ENCODE measurements around the gene ADAM15. TPM values are rescaled to one million over a fixed set of nuclear protein-coding genes. Genes with fewer than 3 reads are reported as not detected.

Gene ADAM15, protein sequence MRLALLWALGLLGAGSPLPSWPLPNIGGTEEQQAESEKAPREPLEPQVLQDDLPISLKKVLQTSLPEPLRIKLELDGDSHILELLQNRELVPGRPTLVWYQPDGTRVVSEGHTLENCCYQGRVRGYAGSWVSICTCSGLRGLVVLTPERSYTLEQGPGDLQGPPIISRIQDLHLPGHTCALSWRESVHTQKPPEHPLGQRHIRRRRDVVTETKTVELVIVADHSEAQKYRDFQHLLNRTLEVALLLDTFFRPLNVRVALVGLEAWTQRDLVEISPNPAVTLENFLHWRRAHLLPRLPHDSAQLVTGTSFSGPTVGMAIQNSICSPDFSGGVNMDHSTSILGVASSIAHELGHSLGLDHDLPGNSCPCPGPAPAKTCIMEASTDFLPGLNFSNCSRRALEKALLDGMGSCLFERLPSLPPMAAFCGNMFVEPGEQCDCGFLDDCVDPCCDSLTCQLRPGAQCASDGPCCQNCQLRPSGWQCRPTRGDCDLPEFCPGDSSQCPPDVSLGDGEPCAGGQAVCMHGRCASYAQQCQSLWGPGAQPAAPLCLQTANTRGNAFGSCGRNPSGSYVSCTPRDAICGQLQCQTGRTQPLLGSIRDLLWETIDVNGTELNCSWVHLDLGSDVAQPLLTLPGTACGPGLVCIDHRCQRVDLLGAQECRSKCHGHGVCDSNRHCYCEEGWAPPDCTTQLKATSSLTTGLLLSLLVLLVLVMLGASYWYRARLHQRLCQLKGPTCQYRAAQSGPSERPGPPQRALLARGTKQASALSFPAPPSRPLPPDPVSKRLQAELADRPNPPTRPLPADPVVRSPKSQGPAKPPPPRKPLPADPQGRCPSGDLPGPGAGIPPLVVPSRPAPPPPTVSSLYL
- total RNA-seq: 296 and 381 TPM in 2 replicates

DNA sequence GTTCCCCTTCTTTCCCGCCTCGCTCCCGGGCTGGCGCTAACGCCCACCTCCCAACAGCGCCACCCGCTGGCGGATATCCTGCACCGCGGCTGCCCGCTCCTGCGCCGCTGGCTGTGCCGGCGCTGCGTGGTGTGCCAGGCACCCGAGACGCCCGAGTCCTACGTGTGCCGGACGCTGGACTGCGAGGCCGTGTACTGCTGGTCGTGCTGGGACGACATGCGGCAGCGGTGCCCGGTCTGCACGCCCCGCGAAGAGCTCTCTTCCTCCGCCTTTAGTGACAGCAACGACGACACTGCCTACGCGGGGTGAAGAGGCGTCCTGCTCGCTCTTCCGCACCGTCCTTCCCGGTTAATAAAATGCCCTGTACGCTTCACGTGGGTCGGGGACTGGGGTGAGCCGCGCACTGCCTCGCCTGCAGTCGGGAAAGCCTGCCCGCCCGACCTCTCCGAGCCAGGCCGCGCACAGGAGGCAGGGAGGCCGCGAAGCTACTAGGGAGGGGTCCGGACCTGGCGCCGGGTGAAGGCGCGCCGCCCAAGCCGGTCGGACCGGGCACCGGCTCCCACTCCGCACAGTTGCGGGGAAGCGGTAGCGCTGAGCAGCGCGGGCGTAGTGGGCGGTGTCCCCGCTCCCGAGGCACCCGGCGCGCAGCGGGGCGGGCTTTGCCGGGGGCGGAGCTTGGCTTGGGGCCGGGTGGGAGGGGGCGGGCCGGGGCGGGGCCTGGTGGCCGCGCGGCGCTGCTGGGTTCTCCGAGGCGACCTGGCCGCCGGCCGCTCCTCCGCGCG, at the start of gene ADAM15:
Gene ADAM15 (plus strand): TSS at position 757 of the 782 bp plus-strand sequence. CDS start 71 bp downstream, outside the sequence.

DNA sequence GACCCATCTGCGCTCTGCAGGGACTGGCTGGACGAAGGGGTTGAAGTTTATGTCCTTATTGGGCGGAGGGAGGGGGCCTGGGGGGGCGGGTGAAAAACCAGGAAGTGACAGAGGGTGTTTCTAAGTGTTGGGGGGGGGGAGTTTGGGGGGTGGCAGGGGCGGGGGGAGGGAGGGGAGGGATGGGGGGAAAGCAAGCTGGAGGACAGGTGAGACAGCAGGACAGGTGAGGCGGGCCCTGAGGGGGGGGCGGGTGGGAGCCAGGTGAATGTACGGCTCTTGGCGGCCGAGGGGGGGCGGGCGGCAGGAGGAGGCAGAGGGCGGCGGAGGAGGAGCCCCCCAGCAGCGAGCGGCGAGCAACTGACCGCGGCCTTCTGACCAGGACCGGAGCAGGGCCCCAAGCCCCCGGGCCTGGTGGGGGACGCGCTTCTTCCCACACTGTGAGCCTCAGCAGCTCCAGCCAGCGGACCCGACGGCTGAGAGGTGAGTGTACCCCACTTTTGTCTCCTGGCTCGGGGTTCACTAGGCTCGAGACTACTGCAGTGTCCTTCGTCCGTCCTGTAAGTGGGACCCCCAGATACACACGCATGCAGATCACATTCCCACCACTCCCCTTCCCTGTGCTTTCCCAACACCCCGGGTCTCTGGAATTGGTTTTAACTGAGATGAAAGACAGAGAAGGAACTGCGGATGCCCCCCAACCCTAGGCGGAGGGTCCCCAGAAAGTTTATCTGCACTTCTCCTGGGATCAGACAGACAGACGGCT, 48.5 kb upstream of the ADAM15 start, which contains the start of gene ZBTB7B:
Gene ZBTB7B (plus strand): TSS at position 339 of the 763 bp plus-strand sequence. CDS start 11,859 bp downstream, outside the sequence.

DNA sequence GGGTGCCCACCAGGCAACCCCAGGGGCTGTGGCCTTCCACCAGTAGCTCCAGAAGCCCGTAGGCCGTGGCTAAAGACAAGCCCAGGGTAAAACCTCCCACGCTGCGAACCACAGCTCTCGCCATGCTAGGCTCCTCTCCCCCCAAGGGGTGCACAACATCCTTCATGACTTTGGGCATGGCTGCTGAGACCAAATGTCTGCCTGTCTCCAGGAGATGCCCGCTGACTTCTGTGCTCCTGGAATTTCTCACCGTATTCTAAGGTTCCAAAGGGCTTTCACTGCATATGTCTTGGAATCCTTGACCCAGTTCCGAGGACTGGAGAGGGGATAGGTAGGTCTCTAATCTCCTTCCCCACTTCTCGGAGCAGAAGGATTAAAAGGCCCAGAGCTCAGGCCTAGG, 17.6 kb upstream of the ADAM15 start, which contains the start of the genes DCST1 and DCST2:
Gene DCST1 (plus strand): TSS at position 301 of the 400 bp plus-strand sequence. CDS start 213 bp downstream, outside the sequence.
Gene DCST2 (minus strand): TSS at position 258 of the 400 bp plus-strand sequence. CDS start 80 bp downstream, at position 178.

DNA sequence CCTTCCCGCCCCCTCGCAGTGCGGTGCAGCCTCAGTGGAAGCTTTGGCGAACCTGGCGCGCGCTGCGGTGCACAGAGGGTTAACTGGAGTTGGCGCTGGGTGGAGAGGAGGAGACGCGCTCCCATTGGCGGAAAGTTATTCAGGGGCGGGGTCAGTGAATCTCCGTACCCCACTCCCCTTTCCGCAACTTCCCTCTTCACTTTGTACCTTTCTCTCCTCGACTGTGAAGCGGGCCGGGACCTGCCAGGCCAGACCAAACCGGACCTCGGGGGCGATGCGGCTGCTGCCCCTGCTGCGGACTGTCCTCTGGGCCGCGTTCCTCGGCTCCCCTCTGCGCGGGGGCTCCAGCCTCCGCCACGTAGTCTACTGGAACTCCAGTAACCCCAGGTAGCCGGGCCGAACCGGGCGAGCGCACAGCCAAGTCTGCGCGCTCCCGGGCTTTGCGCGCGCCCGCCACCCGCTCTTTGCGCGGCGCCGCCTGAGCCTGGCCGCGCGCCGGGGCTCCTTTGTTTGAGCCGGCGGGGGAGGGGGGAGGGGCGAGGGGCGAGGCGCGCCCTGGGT, 12.5 kb downstream of the ADAM15 start, which contains the start of gene EFNA4:
Gene EFNA4 (plus strand): TSS at position 191 of the 561 bp plus-strand sequence. CDS start 84 bp downstream, at position 275.

DNA sequence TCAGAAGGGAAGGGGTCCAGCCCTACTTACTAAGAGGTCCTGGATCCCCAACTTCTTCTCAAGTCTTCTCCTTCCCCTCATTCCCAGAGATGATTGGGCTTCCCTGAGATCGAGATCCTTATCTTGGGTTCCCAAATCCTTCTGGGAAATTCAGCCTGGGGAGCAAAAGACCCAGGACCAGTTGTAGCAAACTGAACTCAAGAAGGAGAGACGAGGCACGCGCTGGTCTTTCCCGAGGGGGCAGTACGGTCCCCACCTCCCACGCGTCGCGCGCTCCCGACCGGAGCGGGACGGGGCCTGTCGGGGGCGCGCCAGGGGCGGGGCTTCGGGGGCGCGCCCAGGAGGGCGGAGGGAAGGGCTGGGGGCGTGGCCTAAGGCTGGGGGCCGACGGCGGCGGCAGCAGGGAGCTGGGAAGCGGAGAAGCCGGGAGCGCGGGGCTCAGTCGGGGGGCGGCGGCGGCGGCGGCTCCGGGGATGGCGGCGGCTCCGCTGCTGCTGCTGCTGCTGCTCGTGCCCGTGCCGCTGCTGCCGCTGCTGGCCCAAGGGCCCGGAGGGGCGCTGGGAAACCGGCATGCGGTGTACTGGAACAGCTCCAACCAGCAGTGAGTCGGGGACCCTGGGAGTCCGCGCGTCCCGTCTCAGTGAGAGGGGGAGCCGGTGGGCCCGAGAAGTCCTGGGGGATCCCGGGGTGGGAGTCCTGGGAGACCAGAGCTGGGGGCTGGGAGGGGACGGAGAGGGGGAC, 27.5 kb downstream of the ADAM15 start, which contains the start of gene EFNA3:
Gene EFNA3 (plus strand): TSS at position 369 of the 741 bp plus-strand sequence. CDS start 105 bp downstream, at position 474.

Other genes with a start within 250 kb of the ADAM15 start
- gene KCNN3, start 181.0 kb upstream of the ADAM15 start, total RNA-seq: 0.07 TPM in 1 of 2 replicates, not detected in the other
- 13.7 and 14.2 TPM in 2 replicates for gene PMVK, start 114.6 kb upstream of the ADAM15 start, total RNA-seq
- 27.4 and 28.8 TPM in 2 replicates for gene PBXIP1, start 95.2 kb upstream of the ADAM15 start, total RNA-seq
- gene PYGO2, start 89.5 kb upstream of the ADAM15 start, total RNA-seq: 15.3 and 24.6 TPM in 2 replicates
- gene SHC1, start 80.6 kb upstream of the ADAM15 start, total RNA-seq: 256 and 325 TPM in 2 replicates
- gene CKS1B, start 76.6 kb upstream of the ADAM15 start, total RNA-seq: 208 and 242 TPM in 2 replicates
- gene FLAD1, start 68.0 kb upstream of the ADAM15 start, total RNA-seq: 32.0 and 42.0 TPM in 2 replicates
- gene LENEP, start 57.7 kb upstream of the ADAM15 start, total RNA-seq: 0.92 TPM in 1 of 2 replicates, not detected in the other
- 67.2 and 89.0 TPM in 2 replicates for gene ZBTB7B, start 48.5 kb upstream of the ADAM15 start, total RNA-seq
- 0.07 TPM in 1 of 2 replicates, not detected in the other for gene DCST2, start 17.5 kb upstream of the ADAM15 start, total RNA-seq
- not detected in 2 replicates for gene DCST1, start 17.5 kb upstream of the ADAM15 start, total RNA-seq
- 25.0 and 26.7 TPM in 2 replicates for gene EFNA4, start 12.4 kb downstream of the ADAM15 start, total RNA-seq
- 20.9 and 33.1 TPM in 2 replicates for gene EFNA3, start 27.5 kb downstream of the ADAM15 start, total RNA-seq
- 26.1 and 41.9 TPM in 2 replicates for gene EFNA1, start 76.6 kb downstream of the ADAM15 start, total RNA-seq
- 46.4 and 54.8 TPM in 2 replicates for gene SLC50A1, start 84.5 kb downstream of the ADAM15 start, total RNA-seq
- 32.6 and 44.4 TPM in 2 replicates for gene DPM3, start 89.2 kb downstream of the ADAM15 start, total RNA-seq
- 88.1 and 130 TPM in 2 replicates for gene KRTCAP2, start 122.0 kb downstream of the ADAM15 start, total RNA-seq
- 1.8 and 3.0 TPM in 2 replicates for gene TRIM46, start 122.5 kb downstream of the ADAM15 start, total RNA-seq
- 4.8 and 8.2 TPM in 2 replicates for gene THBS3, start 156.6 kb downstream of the ADAM15 start, total RNA-seq
- 72.9 and 101 TPM in 2 replicates for gene MTX1, start 157.4 kb downstream of the ADAM15 start, total RNA-seq
- 20.9 and 28.0 TPM in 2 replicates for gene ENTREP3, start 204.2 kb downstream of the ADAM15 start, total RNA-seq
- gene SCAMP3, start 211.0 kb downstream of the ADAM15 start, total RNA-seq: 48.8 and 83.8 TPM in 2 replicates
- 21.6 and 32.8 TPM in 2 replicates for gene CLK2, start 222.2 kb downstream of the ADAM15 start, total RNA-seq
- 0.28 and 1.3 TPM in 2 replicates for gene HCN3, start 226.1 kb downstream of the ADAM15 start, total RNA-seq

Data from airway epithelial cell (primary cell).